Measurements from ENCODE around the gene GRAMD4.

Gene GRAMD4

GRCh38 chr22:46678003-46678657, 57.9 kb downstream of the GRAMD4 start:
- Histone ChIP-seq H3K36me3 (ENCODE audit: control insufficient read depth, insufficient read depth, low read length) (peaks cover 11% of the 10 kb centered on the region), H3K4me1 (ENCODE audit: control insufficient read depth, insufficient read depth, low read length) (no peaks in the 10 kb centered on the region), H3K4me3 (ENCODE audit: low read depth, low read length) (no peak overlapping the region), H3K9me3 (ENCODE audit: control insufficient read depth, insufficient read depth, low read length) (no peaks in the 10 kb centered on the region), H3K9ac (ENCODE audit: low read depth, low read length) (no peak overlapping the region), H3K27me3 (ENCODE audit: control insufficient read depth, insufficient read depth, low read length) (no peaks in the 10 kb centered on the region)

DNA sequence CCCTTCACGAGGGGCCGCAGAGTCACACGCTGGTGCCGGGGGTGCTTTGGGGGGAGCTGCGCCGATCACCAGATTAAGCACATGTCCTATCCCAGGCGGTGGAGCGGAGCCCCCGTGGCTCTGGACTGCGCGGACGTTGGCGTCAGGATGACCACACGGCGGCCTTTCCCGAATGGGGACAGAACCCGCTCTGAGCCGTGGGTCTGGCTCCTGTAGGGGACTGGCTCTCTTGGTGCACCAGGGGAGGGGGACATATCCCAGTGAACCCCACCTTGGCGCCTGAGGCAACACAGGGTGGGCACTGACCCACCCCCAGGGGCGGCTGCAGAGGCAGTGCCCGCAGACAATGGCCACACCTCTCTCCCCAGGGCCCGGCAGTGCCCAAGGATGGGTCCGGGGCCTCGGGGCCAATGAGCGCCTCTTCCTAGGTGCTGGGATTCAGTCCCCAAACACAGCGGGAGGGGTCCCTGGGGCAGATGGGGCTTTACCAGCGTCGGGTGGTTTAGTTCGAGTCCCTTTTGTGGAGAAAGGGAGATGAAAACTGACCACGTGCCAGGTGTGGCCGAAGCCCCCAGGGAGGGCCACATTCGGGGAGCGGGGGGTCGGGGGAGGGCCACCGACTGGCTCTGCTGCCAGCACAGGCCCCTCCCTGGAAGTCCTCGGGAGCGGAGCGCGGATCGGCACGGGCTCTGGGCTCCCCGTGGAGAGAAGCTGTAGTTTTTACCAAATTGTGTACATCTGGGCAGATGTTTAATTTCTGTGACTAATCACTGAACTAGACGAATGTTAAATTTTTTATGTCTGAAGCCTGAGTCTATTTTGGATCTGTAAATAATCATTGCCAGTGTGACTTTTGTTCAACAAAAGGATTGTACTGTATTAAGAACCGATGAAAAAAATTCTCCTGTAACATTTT, 58.9 kb downstream of the GRAMD4 start:
- Histone ChIP-seq H3K4me3 (ENCODE audit: low read depth, low read length) (no peak overlapping the region), H3K9me3 (ENCODE audit: control insufficient read depth, insufficient read depth, low read length) (no peaks in the 10 kb centered on the region), H3K9ac (ENCODE audit: low read depth, low read length) (no peak overlapping the region), H3K4me1 (ENCODE audit: control insufficient read depth, insufficient read depth, low read length) (no peaks in the 10 kb centered on the region), H3K27me3 (ENCODE audit: control insufficient read depth, insufficient read depth, low read length) (no peaks in the 10 kb centered on the region), H3K36me3 (ENCODE audit: control insufficient read depth, insufficient read depth, low read length) (peaks cover 6% of the 10 kb centered on the region)

DNA sequence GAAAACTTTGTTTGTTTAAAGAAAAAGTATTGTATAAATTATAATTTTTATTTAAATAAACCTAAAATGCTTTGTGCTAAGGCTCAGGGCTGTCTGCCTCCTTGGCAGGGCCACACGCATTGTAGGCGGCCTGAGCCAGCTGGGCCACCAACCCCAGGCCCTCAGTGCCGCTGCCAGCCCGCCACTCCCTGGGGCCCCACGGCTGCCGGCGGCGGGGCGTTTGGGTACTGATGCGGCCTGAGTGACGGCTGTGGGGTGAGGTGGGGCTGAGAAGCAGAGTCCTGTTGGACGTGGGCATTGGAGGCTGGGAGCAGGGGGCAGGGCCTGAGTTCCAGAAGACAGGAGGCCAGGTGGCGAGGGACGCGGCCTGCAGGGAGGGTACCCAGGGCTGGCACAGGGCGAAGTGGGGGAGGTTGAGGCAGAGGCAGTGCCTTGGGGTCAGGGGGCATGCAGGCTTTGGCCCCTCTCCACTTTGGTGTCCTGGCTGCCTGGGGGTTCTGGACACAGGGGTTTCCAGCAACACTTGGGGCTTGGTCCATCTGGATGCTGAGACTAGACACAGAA, 59.6 kb downstream of the GRAMD4 start:
- Histone ChIP-seq H3K9ac (ENCODE audit: low read depth, low read length) (no peak overlapping the region), H3K4me3 (ENCODE audit: low read depth, low read length) (no peak overlapping the region), H3K4me1 (ENCODE audit: control insufficient read depth, insufficient read depth, low read length) (no peaks in the 10 kb centered on the region), H3K9me3 (ENCODE audit: control insufficient read depth, insufficient read depth, low read length) (no peaks in the 10 kb centered on the region), H3K27me3 (ENCODE audit: control insufficient read depth, insufficient read depth, low read length) (no peaks in the 10 kb centered on the region), H3K36me3 (ENCODE audit: control insufficient read depth, insufficient read depth, low read length) (peaks cover 4% of the 10 kb centered on the region)

GRCh38 chr22:46681010-46681409, 60.8 kb downstream of the GRAMD4 start:
- no peaks in the 10 kb centered on the region for H3K4me1 ChIP-seq (ENCODE audit: control insufficient read depth, insufficient read depth, low read length)
- H3K9me3 ChIP-seq (ENCODE audit: control insufficient read depth, insufficient read depth, low read length): no peaks in the 10 kb centered on the region
- peaks cover 5% of the 10 kb centered on the region for H3K36me3 ChIP-seq (ENCODE audit: control insufficient read depth, insufficient read depth, low read length)
- H3K4me3 ChIP-seq (ENCODE audit: low read depth, low read length): no peak overlapping the region
- H3K9ac ChIP-seq (ENCODE audit: low read depth, low read length): no peak overlapping the region
- H3K27me3 ChIP-seq (ENCODE audit: control insufficient read depth, insufficient read depth, low read length): no peaks in the 10 kb centered on the region

DNA sequence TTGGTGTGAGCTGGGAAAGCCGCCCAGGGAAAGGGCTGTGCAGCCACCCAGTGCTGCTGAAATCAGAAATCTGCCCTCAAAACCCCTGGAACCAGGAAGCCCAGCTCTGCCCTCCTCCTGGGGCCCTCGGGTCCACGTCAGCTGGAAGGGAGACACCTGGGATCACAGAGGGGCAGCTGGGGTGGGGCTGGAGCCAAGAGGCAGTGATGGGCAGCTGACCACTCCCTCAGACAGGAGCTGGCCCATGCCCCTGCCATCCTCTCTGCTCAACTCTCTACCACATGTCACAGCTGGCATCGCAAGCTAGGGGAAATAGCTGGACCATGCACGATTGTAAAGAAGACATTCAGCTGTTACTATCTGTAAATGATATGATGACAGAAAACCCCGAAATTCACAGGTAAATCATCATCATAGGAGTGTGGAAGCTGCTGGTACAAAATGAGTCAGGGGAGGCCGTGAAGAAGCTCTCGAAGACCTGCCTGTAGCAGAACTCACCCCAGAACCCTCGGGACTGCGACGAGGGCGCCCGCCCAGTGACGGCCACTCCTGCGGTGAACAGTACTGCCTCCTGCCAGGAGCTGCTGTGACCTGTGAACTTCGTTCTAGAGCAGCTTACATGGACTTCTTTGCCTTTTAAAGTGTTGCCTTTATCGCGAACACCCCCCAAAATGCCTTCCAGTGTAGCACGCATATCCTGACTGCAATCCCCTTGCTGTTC, 62.0 kb downstream of the GRAMD4 start:
- no peaks in the 10 kb centered on the region for H3K9me3 ChIP-seq (ENCODE audit: control insufficient read depth, insufficient read depth, low read length)
- H3K9ac ChIP-seq (ENCODE audit: low read depth, low read length): no peak overlapping the region
- no peaks in the 10 kb centered on the region for H3K27me3 ChIP-seq (ENCODE audit: control insufficient read depth, insufficient read depth, low read length)
- H3K36me3 ChIP-seq (ENCODE audit: control insufficient read depth, insufficient read depth, low read length): peaks cover 10% of the 10 kb centered on the region
- no peaks in the 10 kb centered on the region for H3K4me1 ChIP-seq (ENCODE audit: control insufficient read depth, insufficient read depth, low read length)
- H3K4me3 ChIP-seq (ENCODE audit: low read depth, low read length): no peak overlapping the region

DNA sequence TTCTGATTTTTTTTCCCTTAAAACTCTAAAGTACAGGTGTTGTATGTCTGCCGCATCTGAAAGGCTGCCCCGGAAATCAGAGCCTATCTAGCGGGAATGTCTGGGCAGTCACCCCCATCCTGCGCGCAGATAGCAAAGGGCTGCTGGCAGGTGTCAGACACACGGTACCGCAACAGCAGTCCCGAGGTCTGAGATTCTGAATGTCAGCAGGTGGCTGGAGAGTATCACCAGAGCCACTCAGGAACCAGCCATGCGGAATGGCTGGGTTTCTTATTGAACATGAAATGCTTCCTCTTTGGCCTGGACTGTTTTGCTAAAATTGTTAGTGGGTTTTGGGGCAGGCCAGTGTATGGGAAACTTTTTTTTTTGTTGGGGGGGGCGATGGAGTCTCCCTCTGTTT, 64.5 kb downstream of the GRAMD4 start:
- peaks cover 14% of the 10 kb centered on the region for H3K36me3 ChIP-seq (ENCODE audit: control insufficient read depth, insufficient read depth, low read length)
- H3K9ac ChIP-seq (ENCODE audit: low read depth, low read length): no peak overlapping the region
- no peak overlapping the region for H3K4me3 ChIP-seq (ENCODE audit: low read depth, low read length)
- no peaks in the 10 kb centered on the region for H3K27me3 ChIP-seq (ENCODE audit: control insufficient read depth, insufficient read depth, low read length)
- no peaks in the 10 kb centered on the region for H3K4me1 ChIP-seq (ENCODE audit: control insufficient read depth, insufficient read depth, low read length)
- no peaks in the 10 kb centered on the region for H3K9me3 ChIP-seq (ENCODE audit: control insufficient read depth, insufficient read depth, low read length)

DNA sequence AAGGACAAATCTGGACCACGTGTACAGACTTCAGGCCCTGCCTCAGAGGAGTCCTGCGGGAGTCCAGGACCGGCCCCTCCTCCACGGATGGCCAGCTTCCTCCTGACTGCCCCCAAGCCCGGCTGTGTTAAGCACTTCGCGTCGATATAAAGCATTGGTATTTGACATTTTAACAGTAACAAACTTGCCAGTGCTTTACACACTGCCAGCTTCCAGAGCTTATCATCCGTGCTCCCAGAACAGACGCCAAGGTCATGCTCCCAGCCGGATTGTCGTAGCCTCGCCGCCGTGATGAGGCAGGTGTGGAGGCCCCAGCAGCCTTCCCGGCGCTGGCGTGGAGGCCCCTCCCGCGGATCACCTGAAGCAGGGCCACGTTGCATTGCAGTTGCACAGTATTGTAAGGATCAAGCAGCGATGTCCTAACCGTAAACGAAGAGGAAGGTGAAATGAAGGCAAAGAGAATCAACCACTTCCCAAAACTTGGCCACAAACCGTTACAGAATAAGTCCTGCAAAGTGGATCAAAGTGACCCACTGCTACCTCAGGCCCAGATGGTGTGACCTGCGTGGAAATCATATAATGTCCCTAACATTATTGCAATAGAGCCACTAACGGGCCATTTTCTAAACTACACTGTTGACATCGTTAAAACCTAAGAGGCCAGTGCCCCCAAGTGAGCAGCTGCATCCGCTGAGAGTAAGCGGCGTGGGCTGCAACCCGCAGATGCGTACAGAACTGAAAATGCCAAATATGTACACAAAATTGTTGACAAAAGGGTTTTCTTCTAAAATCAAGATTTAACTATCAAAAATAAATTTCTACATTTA, 66.2 kb downstream of the GRAMD4 start:
- no peak overlapping the region for H3K4me3 ChIP-seq (ENCODE audit: low read depth, low read length)
- no peaks in the 10 kb centered on the region for H3K4me1 ChIP-seq (ENCODE audit: control insufficient read depth, insufficient read depth, low read length)
- no peaks in the 10 kb centered on the region for H3K27me3 ChIP-seq (ENCODE audit: control insufficient read depth, insufficient read depth, low read length)
- no peak overlapping the region for H3K9ac ChIP-seq (ENCODE audit: low read depth, low read length)
- H3K9me3 ChIP-seq (ENCODE audit: control insufficient read depth, insufficient read depth, low read length): no peaks in the 10 kb centered on the region
- peaks cover 16% of the 10 kb centered on the region for H3K36me3 ChIP-seq (ENCODE audit: control insufficient read depth, insufficient read depth, low read length)

- Histone ChIP-seq H3K9me3 (ENCODE audit: control insufficient read depth, insufficient read depth, low read length) (no peaks in the 10 kb centered on the region), H3K36me3 (ENCODE audit: control insufficient read depth, insufficient read depth, low read length) (peaks cover 20% of the 10 kb centered on the region), H3K27me3 (ENCODE audit: control insufficient read depth, insufficient read depth, low read length) (no peaks in the 10 kb centered on the region), H3K9ac (ENCODE audit: low read depth, low read length) (no peak overlapping the region), H3K4me3 (ENCODE audit: low read depth, low read length) (no peak overlapping the region), H3K4me1 (ENCODE audit: control insufficient read depth, insufficient read depth, low read length) (no peaks in the 10 kb centered on the region)
Measured at GRCh38 chr22:46687048-46687444, 66.9 kb downstream of the GRAMD4 start.

DNA sequence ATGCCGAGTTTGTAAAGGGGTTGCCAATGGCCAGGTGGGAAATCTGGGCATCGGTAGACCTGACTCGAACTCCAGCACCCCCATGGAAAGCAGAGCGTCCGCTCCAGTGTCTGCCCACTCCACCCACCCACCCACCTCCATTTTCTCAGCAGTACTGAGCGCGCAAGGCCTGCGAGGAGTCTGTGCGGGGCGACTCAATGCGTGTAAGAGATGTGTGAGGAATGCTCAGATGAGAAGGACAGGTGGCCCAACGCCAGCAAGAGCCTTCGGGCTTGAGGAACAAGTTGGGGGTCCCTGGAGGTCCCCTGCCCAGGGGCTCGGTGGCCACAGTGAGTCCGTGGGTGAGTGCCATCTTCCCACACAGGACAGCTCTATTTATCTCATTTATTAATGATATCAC, 67.3 kb downstream of the GRAMD4 start:
- H3K27me3 ChIP-seq (ENCODE audit: control insufficient read depth, insufficient read depth, low read length): no peaks in the 10 kb centered on the region
- peaks cover 20% of the 10 kb centered on the region for H3K36me3 ChIP-seq (ENCODE audit: control insufficient read depth, insufficient read depth, low read length)
- H3K4me1 ChIP-seq (ENCODE audit: control insufficient read depth, insufficient read depth, low read length): no peaks in the 10 kb centered on the region
- H3K9me3 ChIP-seq (ENCODE audit: control insufficient read depth, insufficient read depth, low read length): no peaks in the 10 kb centered on the region
- no peak overlapping the region for H3K4me3 ChIP-seq (ENCODE audit: low read depth, low read length)
- no peak overlapping the region for H3K9ac ChIP-seq (ENCODE audit: low read depth, low read length)

GRCh38 chr22:46688949-46689348, 68.8 kb downstream of the GRAMD4 start:
- Histone ChIP-seq H3K27me3 (ENCODE audit: control insufficient read depth, insufficient read depth, low read length) (no peaks in the 10 kb centered on the region), H3K4me3 (ENCODE audit: low read depth, low read length) (no peak overlapping the region), H3K9ac (ENCODE audit: low read depth, low read length) (no peak overlapping the region), H3K36me3 (ENCODE audit: control insufficient read depth, insufficient read depth, low read length) (peaks cover 25% of the 10 kb centered on the region), H3K4me1 (ENCODE audit: control insufficient read depth, insufficient read depth, low read length) (no peaks in the 10 kb centered on the region), H3K9me3 (ENCODE audit: control insufficient read depth, insufficient read depth, low read length) (no peaks in the 10 kb centered on the region)

GRCh38 chr22:46690146-46690545, 70.0 kb downstream of the GRAMD4 start:
- no peak overlapping the region for H3K9ac ChIP-seq (ENCODE audit: low read depth, low read length)
- no peaks in the 10 kb centered on the region for H3K27me3 ChIP-seq (ENCODE audit: control insufficient read depth, insufficient read depth, low read length)
- H3K4me1 ChIP-seq (ENCODE audit: control insufficient read depth, insufficient read depth, low read length): no peaks in the 10 kb centered on the region
- no peaks in the 10 kb centered on the region for H3K9me3 ChIP-seq (ENCODE audit: control insufficient read depth, insufficient read depth, low read length)
- H3K4me3 ChIP-seq (ENCODE audit: low read depth, low read length): no peak overlapping the region
- H3K36me3 ChIP-seq (ENCODE audit: control insufficient read depth, insufficient read depth, low read length): peaks cover 34% of the 10 kb centered on the region
